HEK293 (cell line): ENCODE results near the gene CENPF.
"Not testable (repeated sequence)": the region's sequence is repeated elsewhere in the genome, so short reads cannot be mapped to it uniquely, and the experiment has no call there.

Experiments used
- CTCF ChIA-PET: fragments of 350-600 bp; formaldehyde crosslinking; extraction: SDS; loops from one replicate; lab custom pipeline; 2021; ENCODE audit warnings: antibody characterized with exemption; lab: Yijun Ruan, JAX
- POLR2A ChIA-PET: fragments of 300-600 bp; formaldehyde crosslinking; extraction: SDS; loops from one replicate; lab custom pipeline; 2020; ENCODE audit warnings: antibody characterized with exemption, inconsistent platforms; lab: Yijun Ruan, JAX
- H3K27ac ChIP-seq: fragments of 200-500 bp; sonication (Bioruptor generic); 2 replicates; pipeline ENCODE4 v1.5.1; 2014; ENCODE audit warnings: low read depth, low read length, control low read depth, inconsistent platforms; ENCODE audit errors: extremely low read depth
- H3K36me3 ChIP-seq, 2 experiments: fragments of 200-500 bp in 1 of 2; sonication (Bioruptor generic) in 1 of 2; 1 replicate in 1 of 2; 2 replicates in 1 of 2; pipeline ENCODE4 v1.5.1; 2014 to 2017; ENCODE audit warnings: inconsistent platforms in 2 of 2, low read length in 2 of 2; ENCODE audit not compliant: control insufficient read depth in 2 of 2, insufficient read depth in 1 of 2
- H3K4me1 ChIP-seq: fragments of 200-500 bp; sonication (Bioruptor generic); 2 replicates; pipeline ENCODE4 v1.5.1; 2014; ENCODE audit warnings: mild to moderate bottlenecking, low read length, inconsistent platforms; ENCODE audit not compliant: control insufficient read depth, insufficient read depth
- H3K4me3 ChIP-seq: 2 replicates; pipeline ENCODE4 v1.5.1; 2011; ENCODE audit warnings: low read depth, mild to moderate bottlenecking, control low read depth, low read length, moderate library complexity
- H3K9me3 ChIP-seq: fragments of 200-500 bp; sonication (Bioruptor generic); 2 replicates; pipeline ENCODE4 v1.5.1; 2014; ENCODE audit warnings: low read depth, low read length, inconsistent platforms; ENCODE audit not compliant: control insufficient read depth, insufficient read depth
- AEBP2 ChIP-seq: fragments of 450-650 bp; formaldehyde crosslinking; IDR thresholded peaks from 2 replicates; pipeline ENCODE4 v1.5.1; 2016; ENCODE audit warnings: missing biosample characterization, missing genetic modification characterization, borderline replicate concordance
- BCL6B ChIP-seq: fragments of 450-650 bp; formaldehyde crosslinking; IDR thresholded peaks from 2 replicates; pipeline ENCODE4 v1.5.1; 2017; ENCODE audit warnings: missing biosample characterization, missing genetic modification characterization
- KLF7 ChIP-seq: fragments of 450-650 bp; formaldehyde crosslinking; IDR thresholded peaks from 2 replicates; pipeline ENCODE4 v1.5.1; 2016; ENCODE audit warnings: missing biosample characterization, missing genetic modification characterization, borderline replicate concordance
- ZBTB26 ChIP-seq: fragments of 450-650 bp; formaldehyde crosslinking; optimal IDR thresholded peaks from 2 replicates; pipeline ENCODE3; 2016; ENCODE audit warnings: missing biosample characterization, mild to moderate bottlenecking, missing genetic modification characterization
- ZBTB44 ChIP-seq: fragments of 450-650 bp; IDR thresholded peaks from 2 replicates; pipeline ENCODE4 v1.5.1; 2018; ENCODE audit warnings: missing biosample characterization, mild to moderate bottlenecking, missing genetic modification characterization
- ZNF112 ChIP-seq: fragments of 450-650 bp; formaldehyde crosslinking; IDR thresholded peaks from 2 replicates; pipeline ENCODE4 v1.5.0; 2017; ENCODE audit warnings: missing biosample characterization, missing genetic modification characterization
- ZNF18 ChIP-seq: fragments of 450-650 bp; formaldehyde crosslinking; IDR thresholded peaks from 2 replicates; pipeline ENCODE4 v1.5.1; 2016; ENCODE audit warnings: missing biosample characterization, missing genetic modification characterization
- ZNF202 ChIP-seq: fragments of 450-650 bp; formaldehyde crosslinking; IDR thresholded peaks from 2 replicates; pipeline ENCODE4 v1.5.1; 2016; ENCODE audit warnings: missing biosample characterization, missing genetic modification characterization, borderline replicate concordance
- ZNF510 ChIP-seq: fragments of 450-650 bp; formaldehyde crosslinking; IDR thresholded peaks from 2 replicates; pipeline ENCODE4 v1.5.1; 2018; ENCODE audit warnings: mild to moderate bottlenecking, missing genetic modification characterization, missing biosample characterization; ENCODE audit not compliant: insufficient replicate concordance
- ZNF571 ChIP-seq: fragments of 450-650 bp; formaldehyde crosslinking; IDR thresholded peaks from 2 replicates; pipeline ENCODE4 v1.5.0; 2017; ENCODE audit warnings: missing biosample characterization, missing genetic modification characterization
- ZNF585B ChIP-seq: fragments of 450-650 bp; formaldehyde crosslinking; IDR thresholded peaks from 2 replicates; pipeline ENCODE4 v1.5.1; 2016; ENCODE audit warnings: missing biosample characterization, missing genetic modification characterization
- ZNF600 ChIP-seq: fragments of 450-650 bp; formaldehyde crosslinking; IDR thresholded peaks from 2 replicates; pipeline ENCODE4 v1.5.1; 2016; ENCODE audit warnings: missing biosample characterization, missing genetic modification characterization
- ZNF639 ChIP-seq: fragments of 450-650 bp; formaldehyde crosslinking; IDR thresholded peaks from 2 replicates; pipeline ENCODE4 v1.5.1; 2016; ENCODE audit warnings: missing biosample characterization, missing genetic modification characterization
- ZNF654 ChIP-seq: fragments of 450-650 bp; formaldehyde crosslinking; IDR thresholded peaks from 2 replicates; pipeline ENCODE4 v1.5.1; 2016; ENCODE audit warnings: low read depth, missing biosample characterization, missing genetic modification characterization
- ZNF692 ChIP-seq: fragments of 450-650 bp; formaldehyde crosslinking; IDR thresholded peaks from 2 replicates; pipeline ENCODE4 v1.5.1; 2016; ENCODE audit warnings: missing biosample characterization, missing genetic modification characterization
- ZNF837 ChIP-seq: fragments of 450-650 bp; formaldehyde crosslinking; IDR thresholded peaks from 2 replicates; pipeline ENCODE4 v1.5.1; 2016; ENCODE audit warnings: missing biosample characterization, missing genetic modification characterization
- ZSCAN30 ChIP-seq: fragments of 450-650 bp; IDR thresholded peaks from 2 replicates; pipeline ENCODE4 v1.5.1; 2018; ENCODE audit warnings: missing biosample characterization, mild to moderate bottlenecking, missing genetic modification characterization, moderate library complexity

CENPF gene

GRCh38 chr1:214665606-214666110, 62.7 kb downstream of the CENPF start:
- Histone ChIP-seq H3K27ac (no peak overlapping the region), H3K4me1 (no peaks in the 10 kb centered on the region), H3K4me3 (no peak overlapping the region), H3K9me3 (no peaks in the 10 kb centered on the region), H3K36me3 (peaks cover 54 to 76% of the 10 kb centered on the region in 2 experiments)
- TF ChIP-seq ZNF18 (tag by site-specific recombination) (no peak), ZNF654 (tag by site-specific recombination) (no peak), ZNF600 (no peak), ZNF510 (tag by site-specific recombination) (no peak), BCL6B (tag by site-specific recombination) (no peak)
- ChIA-PET POLR2A (no interaction called here), CTCF (interaction anchor here (1.1 to 1.3 kb wide), 2 partner anchors 9 to 38 kb away, joined by 3 to 5 read pairs; no protein-coding TSS in a partner anchor)

- TF ChIP-seq KLF7 (tag by site-specific recombination) (no peak), ZNF202 (no peak), ZNF571 (no peak), ZNF112 (tag by site-specific recombination) (no peak), ZNF654 (tag by site-specific recombination) (no peak), ZBTB44 (tag by site-specific recombination) (no peak), ZBTB26 (tag by site-specific recombination) (no peak)
- POLR2A ChIA-PET = no interaction called here
- H3K27ac ChIP-seq = no peak overlapping the region
- H3K36me3 ChIP-seq = peaks cover 50 to 66% of the 10 kb centered on the region in 2 experiments
- no peaks in the 10 kb centered on the region for H3K9me3 ChIP-seq
- no peak overlapping the region for H3K4me3 ChIP-seq
- CTCF ChIA-PET = interaction anchor here (0.7 to 1.3 kb wide), 2 partner anchors 15 to 39 kb away, joined by 3 to 4 read pairs; no protein-coding TSS in a partner anchor
- H3K4me1 ChIP-seq = no peaks in the 10 kb centered on the region
Observed at GRCh38 chr1:214666674-214667073, 63.7 kb downstream of the CENPF start.

GRCh38 chr1:214670098-214670497, 67.1 kb downstream of the CENPF start:
- POLR2A ChIA-PET = no interaction called here
- Histone ChIP-seq H3K9me3 (no peaks in the 10 kb centered on the region), H3K36me3 (peaks cover 26 to 35% of the 10 kb centered on the region in 2 experiments), H3K27ac (no peak overlapping the region)
- CTCF ChIA-PET = interaction anchor here (1.5 kb wide), 1 partner anchor 338 kb away, joined by 6 read pairs; no protein-coding TSS in a partner anchor
- TF ChIP-seq ZNF639 (tag by site-specific recombination) = no peak
- TF ChIP-seq ZNF837 (tag by site-specific recombination) = no peak
- TF ChIP-seq AEBP2 (tag by site-specific recombination) = no peak
- TF ChIP-seq ZNF585B (tag by site-specific recombination) = no peak
- TF ChIP-seq ZSCAN30 (tag by site-specific recombination) = no peak
- no peak for TF ChIP-seq ZNF692 (tag by site-specific recombination)
- TF ChIP-seq, all 188 proteins: peak for 0
- H3K4me1 ChIP-seq = no peaks in the 10 kb centered on the region
- H3K4me3 ChIP-seq = no peak overlapping the region

GRCh38 chr1:214673029-214673428, 70.0 kb downstream of the CENPF start:
- POLR2A ChIA-PET, CTCF ChIA-PET, H3K36me3 ChIP-seq, H3K27ac ChIP-seq, H3K9me3 ChIP-seq, H3K4me1 ChIP-seq, H3K4me3 ChIP-seq: not testable (repeated sequence)
